Activated T-helper 1 cell treated with anti-CD3 and anti-CD28 coated beads, Interleukin-12 subunit alpha, Interleukin-12 subunit beta, Interleukin-2, Interleukin-4 antibody, amounts not matched to agents 30 ng/mL and 10 ng/mL and 1 ng/mL, durations not matched to agents 14 hours and 24 hours and 36 hours (primary cell): Measurements from ENCODE around the gene TNFRSF8. TPM values are rescaled to one million over a fixed set of nuclear protein-coding genes. Genes with fewer than 3 reads are reported as not detected.

Source experiments
- DNase-seq: peaks from one replicate; pipeline ENCODE4 v3.0.0; 2021; ENCODE audit warnings: low spot score
- H3K27ac Mint-ChIP-seq: one replicate; pipeline ENCODE4 v1.8.0; 2021; ENCODE audit warnings: mild to moderate bottlenecking, mixed read lengths
- H3K27me3 Mint-ChIP-seq: one replicate; pipeline ENCODE4 v1.8.0; 2022; ENCODE audit warnings: mild to moderate bottlenecking, moderate library complexity, mixed read lengths; ENCODE audit not compliant: insufficient read depth
- H3K36me3 Mint-ChIP-seq: one replicate; pipeline ENCODE4 v1.8.0; 2021; ENCODE audit warnings: low read depth, mixed read lengths
- H3K4me1 Mint-ChIP-seq: one replicate; pipeline ENCODE4 v1.8.0; 2021; ENCODE audit warnings: low read depth, mixed read lengths
- H3K4me3 Mint-ChIP-seq: one replicate; pipeline ENCODE4 v1.8.0; 2021; ENCODE audit warnings: mild to moderate bottlenecking, moderate library complexity, mixed read lengths
- H3K9me3 Mint-ChIP-seq: one replicate; pipeline ENCODE4 v1.8.0; 2021; ENCODE audit warnings: mixed read lengths
- intact Hi-C: fragments of 100-400 bp; cut with micrococcal nuclease; formaldehyde crosslinking; loops from one replicate; pipeline ENCODE4 v1.15.1; 2024
- total RNA-seq: library from RNA; stranded (reverse); gene quantifications from 2 replicates; pipeline ENCODE4 v1.2.3, GENCODE V29; 2022

Gene TNFRSF8
- total RNA-seq, 1 donor from 2014 or later: 27.9 TPM

DNA sequence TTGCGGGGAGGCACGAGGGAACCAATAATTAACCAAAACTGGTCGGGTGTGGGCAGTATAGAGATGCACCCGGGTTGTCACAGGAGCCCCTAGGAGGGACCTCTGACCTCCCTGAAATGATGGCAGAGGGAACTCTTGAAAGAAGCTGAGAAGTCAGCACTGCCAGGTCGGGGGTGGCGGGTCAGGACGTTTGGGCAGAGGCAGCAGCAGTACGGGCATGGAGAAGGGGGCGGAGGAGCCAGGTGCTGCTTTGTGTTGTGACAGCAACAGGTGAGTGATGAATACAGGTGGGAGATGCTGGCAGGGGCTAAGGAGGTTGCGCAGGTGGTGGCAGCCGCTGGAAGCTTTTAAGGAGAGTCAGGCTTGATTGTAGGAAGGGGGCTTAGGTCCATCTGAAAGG lies 115.4 kb downstream of the TNFRSF8 start:
- H3K27me3 Mint-ChIP-seq: no peaks in the 10 kb centered on the region
- no peak for DNase-seq
- peaks cover 84% of the 10 kb centered on the region for H3K4me1 Mint-ChIP-seq
- peak overlapping the region; percentile 96 for H3K27ac Mint-ChIP-seq
- intact Hi-C loops: loop anchor here (1.0 to 5.0 kb wide), 3 partner anchors 54 to 259 kb away; no protein-coding TSS in a partner anchor
- no peaks in the 10 kb centered on the region for H3K9me3 Mint-ChIP-seq
- H3K36me3 Mint-ChIP-seq: peaks cover 36% of the 10 kb centered on the region
- H3K4me3 Mint-ChIP-seq: peak overlapping the region; percentile 79

DNA sequence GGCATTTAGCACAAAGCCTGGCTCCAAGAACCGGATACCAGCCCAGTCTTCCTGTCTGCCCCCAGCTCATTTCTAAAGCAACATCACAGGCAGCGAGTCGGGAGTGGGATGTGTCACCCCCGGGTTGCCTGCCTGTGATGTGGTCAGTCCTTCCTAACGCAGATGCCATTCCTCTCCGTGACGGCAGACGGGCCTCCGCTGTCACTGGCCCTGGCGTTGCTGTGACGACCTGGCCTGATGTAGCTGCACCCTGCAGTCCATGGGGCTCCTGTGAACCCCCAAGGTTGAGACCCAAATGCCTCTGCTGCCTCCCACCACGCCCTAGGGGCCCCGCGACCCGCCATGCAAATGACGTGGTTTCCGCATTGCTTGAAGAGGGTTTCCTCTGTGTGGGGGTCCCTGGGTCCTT lies 116.0 kb downstream of the TNFRSF8 start:
- peak overlapping the region; percentile 79 for H3K4me3 Mint-ChIP-seq
- no peaks in the 10 kb centered on the region for H3K9me3 Mint-ChIP-seq
- peak overlapping the region; percentile 96 for H3K27ac Mint-ChIP-seq
- DNase-seq: peak; percentile 70
- H3K4me1 Mint-ChIP-seq: peaks cover 84% of the 10 kb centered on the region
- H3K27me3 Mint-ChIP-seq: no peaks in the 10 kb centered on the region
- peaks cover 36% of the 10 kb centered on the region for H3K36me3 Mint-ChIP-seq
- intact Hi-C loops: loop anchor here (1.0 to 5.0 kb wide), 5 partner anchors 12 to 258 kb away; no protein-coding TSS in a partner anchor

DNA sequence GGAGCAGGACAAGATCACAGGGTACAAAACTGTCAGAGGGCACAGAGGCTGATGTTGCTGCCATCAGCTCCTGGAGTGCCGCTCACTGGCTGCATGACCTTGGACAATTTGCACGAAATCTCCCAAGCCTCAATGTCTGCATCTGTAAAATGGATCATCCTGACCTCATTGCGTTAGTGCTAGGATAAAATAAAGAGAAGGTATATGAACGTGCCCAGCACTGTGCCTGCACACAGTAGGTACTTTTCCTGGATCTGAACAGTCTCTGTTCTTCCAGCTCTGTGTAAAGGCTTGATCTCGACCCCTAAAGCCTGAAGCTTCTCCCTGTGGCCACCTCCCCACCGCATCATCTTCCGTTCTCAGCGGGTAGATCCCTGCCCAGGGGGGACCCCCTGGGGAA lies 116.6 kb downstream of the TNFRSF8 start:
- intact Hi-C loops: loop anchor here (1.0 to 5.0 kb wide), 5 partner anchors 12 to 258 kb away; no protein-coding TSS in a partner anchor
- DNase-seq: no peak
- peak overlapping the region; percentile 79 for H3K4me3 Mint-ChIP-seq
- H3K9me3 Mint-ChIP-seq: no peaks in the 10 kb centered on the region
- peaks cover 35% of the 10 kb centered on the region for H3K36me3 Mint-ChIP-seq
- H3K27ac Mint-ChIP-seq: peak overlapping the region; percentile 96
- H3K4me1 Mint-ChIP-seq: peaks cover 79% of the 10 kb centered on the region
- no peaks in the 10 kb centered on the region for H3K27me3 Mint-ChIP-seq

DNA sequence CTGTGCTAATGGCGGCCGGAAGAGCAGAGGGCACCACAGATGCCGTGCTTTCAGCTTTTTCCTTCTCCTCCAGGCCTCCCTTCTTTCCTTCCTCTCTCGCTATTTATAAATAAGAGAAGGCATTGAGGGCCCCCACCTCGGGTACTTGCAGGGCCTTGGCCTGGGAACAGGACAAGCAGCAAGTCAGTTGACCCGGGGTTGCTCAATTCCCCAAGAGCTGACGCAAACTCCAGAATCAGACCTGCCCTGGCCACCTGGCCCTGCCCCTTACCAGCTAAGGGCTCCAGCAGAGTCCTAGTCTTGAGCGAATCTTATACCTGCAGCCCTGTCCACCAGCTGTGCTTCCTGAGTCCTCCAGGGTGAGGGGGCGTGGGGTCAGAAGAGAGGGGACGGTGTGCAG lies 117.2 kb downstream of the TNFRSF8 start:
- DNase-seq: no peak
- Mint-ChIP-seq H3K9me3 (no peaks in the 10 kb centered on the region), H3K27ac (peak overlapping the region; percentile 96), H3K36me3 (peaks cover 31% of the 10 kb centered on the region), H3K27me3 (no peaks in the 10 kb centered on the region), H3K4me1 (peaks cover 79% of the 10 kb centered on the region), H3K4me3 (no peak overlapping the region)
- intact Hi-C loops: no loop called here

DNA sequence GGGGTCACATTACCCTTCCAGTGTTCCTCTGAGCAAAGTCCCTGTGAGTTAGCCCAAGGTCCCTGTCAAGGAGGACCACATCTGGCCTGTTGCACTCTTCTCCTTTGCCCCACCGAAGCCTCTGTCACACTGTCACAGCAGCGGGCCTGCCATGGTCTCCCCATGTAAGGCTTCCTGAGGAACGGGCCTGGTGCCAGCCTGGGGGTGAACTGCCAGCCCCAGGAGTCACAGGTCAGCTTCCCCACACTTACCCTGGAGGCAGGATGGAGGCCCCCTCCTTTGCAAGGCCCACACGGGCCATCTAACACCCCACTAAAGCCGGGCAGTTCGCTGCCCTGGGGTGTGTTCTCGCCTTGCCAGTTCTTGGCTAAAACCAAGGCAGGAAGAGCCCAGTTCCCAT lies 117.8 kb downstream of the TNFRSF8 start:
- H3K4me1 Mint-ChIP-seq: peaks cover 75% of the 10 kb centered on the region
- intact Hi-C loops: no loop called here
- no peak for DNase-seq
- H3K27me3 Mint-ChIP-seq: no peaks in the 10 kb centered on the region
- peak overlapping the region; percentile 96 for H3K27ac Mint-ChIP-seq
- no peak overlapping the region for H3K4me3 Mint-ChIP-seq
- H3K36me3 Mint-ChIP-seq: peaks cover 28% of the 10 kb centered on the region
- H3K9me3 Mint-ChIP-seq: no peaks in the 10 kb centered on the region

GRCh38 chr1:12181568-12181967 lies 118.5 kb downstream of the TNFRSF8 start:
- peaks cover 22% of the 10 kb centered on the region for H3K36me3 Mint-ChIP-seq
- H3K4me3 Mint-ChIP-seq: no peak overlapping the region
- DNase-seq: no peak
- H3K27ac Mint-ChIP-seq: peak overlapping the region; percentile 96
- intact Hi-C loops: no loop called here
- H3K27me3 Mint-ChIP-seq: no peaks in the 10 kb centered on the region
- peaks cover 71% of the 10 kb centered on the region for H3K4me1 Mint-ChIP-seq
- H3K9me3 Mint-ChIP-seq: no peaks in the 10 kb centered on the region

DNA sequence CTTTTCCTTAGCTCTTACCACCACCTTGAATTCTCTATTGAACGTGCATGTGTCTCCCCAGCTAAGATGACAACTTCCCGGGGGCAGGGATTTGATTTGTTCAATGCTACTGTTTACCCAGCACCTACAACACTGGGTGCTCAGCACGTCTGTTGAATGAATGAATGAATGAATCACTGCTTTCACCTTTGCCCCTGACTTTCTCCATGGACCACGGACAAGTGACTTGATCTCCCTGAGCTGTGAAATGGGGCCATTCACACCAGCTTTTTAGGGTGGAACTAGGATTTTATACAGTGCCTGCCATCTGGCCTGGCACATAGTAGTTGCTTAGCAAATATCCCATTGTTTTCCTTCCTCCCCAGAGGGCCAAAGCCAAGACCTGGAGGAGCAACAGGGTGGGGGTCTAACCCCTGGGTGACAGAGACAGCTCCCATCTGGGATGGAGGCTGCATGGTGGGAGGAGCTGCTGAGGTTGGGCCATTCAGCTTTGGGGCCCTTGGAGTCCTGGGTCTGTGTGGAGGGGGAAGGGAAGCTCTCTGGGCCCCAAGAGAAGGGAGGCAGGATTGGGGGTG lies 119.4 kb downstream of the TNFRSF8 start:
- no peak for DNase-seq
- Mint-ChIP-seq H3K4me1 (peaks cover 70% of the 10 kb centered on the region), H3K27me3 (no peaks in the 10 kb centered on the region), H3K36me3 (peaks cover 20% of the 10 kb centered on the region), H3K9me3 (no peaks in the 10 kb centered on the region), H3K4me3 (no peak overlapping the region), H3K27ac (peak overlapping the region; percentile 96)
- intact Hi-C loops: no loop called here

DNA sequence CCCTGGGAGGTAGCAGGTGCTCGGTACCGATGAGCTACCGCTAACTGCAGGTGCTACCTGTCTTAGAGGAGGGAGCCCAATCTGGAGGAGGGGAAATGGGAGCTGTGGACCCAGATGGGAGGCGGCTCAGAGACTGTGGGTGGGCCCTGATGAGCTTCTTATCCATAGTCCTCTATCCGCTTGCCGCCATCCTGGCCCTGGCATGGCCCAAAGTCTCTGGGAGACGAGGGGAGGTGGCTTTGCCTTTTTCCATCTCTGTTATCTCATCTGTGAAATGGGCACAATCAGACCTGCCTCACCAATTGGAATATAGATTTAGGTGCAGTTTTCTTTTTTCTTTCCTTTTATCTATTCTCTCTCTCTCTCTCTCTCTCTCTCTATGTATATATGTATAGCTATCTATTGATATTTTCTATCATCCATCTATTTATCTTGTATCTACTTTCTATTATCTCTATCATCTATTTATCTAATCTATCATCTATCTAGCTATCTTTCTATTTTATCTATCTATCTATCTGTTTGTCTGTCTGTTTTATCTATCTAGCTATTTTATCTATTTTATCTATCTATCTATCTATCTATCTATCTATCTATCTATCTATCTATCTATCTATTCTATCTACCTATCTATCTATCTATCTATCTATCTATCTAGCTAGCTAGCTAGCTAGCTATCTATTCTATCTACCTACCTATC lies 120.1 kb downstream of the TNFRSF8 start:
- H3K27ac Mint-ChIP-seq: peak overlapping the region; percentile 96
- peaks cover 70% of the 10 kb centered on the region for H3K4me1 Mint-ChIP-seq
- DNase-seq: no peak
- no peaks in the 10 kb centered on the region for H3K9me3 Mint-ChIP-seq
- H3K36me3 Mint-ChIP-seq: peaks cover 21% of the 10 kb centered on the region
- no peak overlapping the region for H3K4me3 Mint-ChIP-seq
- intact Hi-C loops: no loop called here
- H3K27me3 Mint-ChIP-seq: no peaks in the 10 kb centered on the region

- H3K9me3 Mint-ChIP-seq: no peaks in the 10 kb centered on the region
- peak overlapping the region; percentile 4 for H3K27ac Mint-ChIP-seq
- no peak for DNase-seq
- intact Hi-C loops: no loop called here
- peaks cover 24% of the 10 kb centered on the region for H3K36me3 Mint-ChIP-seq
- no peaks in the 10 kb centered on the region for H3K27me3 Mint-ChIP-seq
- peaks cover 65% of the 10 kb centered on the region for H3K4me1 Mint-ChIP-seq
- no peak overlapping the region for H3K4me3 Mint-ChIP-seq
Measured at GRCh38 chr1:12184008-12184681, 121.0 kb downstream of the TNFRSF8 start.

- Mint-ChIP-seq H3K4me1 (peaks cover 62% of the 10 kb centered on the region), H3K27me3 (no peaks in the 10 kb centered on the region), H3K27ac (peak overlapping the region; percentile 75), H3K9me3 (no peaks in the 10 kb centered on the region), H3K4me3 (no peak overlapping the region), H3K36me3 (peaks cover 29% of the 10 kb centered on the region)
- intact Hi-C loops: no loop called here
- no peak for DNase-seq
Measured at GRCh38 chr1:12185036-12185917, 122.2 kb downstream of the TNFRSF8 start.

DNA sequence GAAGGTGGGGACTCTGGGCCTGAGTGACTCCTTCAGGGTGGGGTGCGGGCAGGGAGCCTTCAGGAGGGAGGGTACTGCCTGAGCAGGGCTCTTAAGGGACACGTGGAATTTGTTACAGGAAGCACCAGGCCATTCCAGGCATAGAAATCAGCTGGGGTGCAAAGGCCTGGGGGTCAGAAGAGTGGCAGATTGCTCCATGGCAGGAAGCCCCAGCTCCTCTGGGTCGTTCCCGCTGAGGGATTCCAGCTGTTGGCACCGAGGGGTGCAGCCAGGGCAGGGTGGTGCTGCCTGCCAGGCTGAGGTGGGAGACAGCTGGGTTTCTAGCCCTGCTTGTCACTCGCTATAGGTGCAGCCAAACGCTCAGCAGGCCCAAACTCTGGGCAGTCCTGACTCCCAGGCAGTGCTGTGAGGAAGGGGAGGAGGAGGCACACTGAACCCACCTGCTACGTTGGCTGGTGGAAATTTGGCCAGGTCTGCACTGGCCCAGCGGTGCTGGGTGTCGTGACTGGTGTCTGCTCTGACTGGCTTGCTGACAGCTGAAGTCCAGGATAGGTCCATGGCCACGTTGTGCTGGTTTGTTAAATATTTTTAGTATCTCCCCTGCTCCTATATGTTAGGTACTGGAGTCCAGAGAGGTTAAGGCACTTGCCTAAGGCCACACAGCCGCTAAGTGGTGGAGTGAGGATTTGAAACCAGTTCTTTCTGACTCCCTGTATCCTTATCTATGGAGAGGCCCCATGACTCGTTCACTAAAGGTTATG lies 123.0 kb downstream of the TNFRSF8 start:
- intact Hi-C loops: no loop called here
- DNase-seq: no peak

GRCh38 chr1:12186679-12186985 lies 123.5 kb downstream of the TNFRSF8 start:
- Mint-ChIP-seq H3K9me3 (no peaks in the 10 kb centered on the region), H3K4me1 (peaks cover 63% of the 10 kb centered on the region), H3K4me3 (no peak overlapping the region), H3K27ac (peak overlapping the region; percentile 44), H3K27me3 (no peaks in the 10 kb centered on the region), H3K36me3 (peaks cover 38% of the 10 kb centered on the region)
- intact Hi-C loops: no loop called here
- DNase-seq: no peak

More for the DNA sequence above, 123.0 kb downstream of the TNFRSF8 start:
- Mint-ChIP-seq H3K9me3 (no peaks in the 10 kb centered on the region), H3K4me1 (peaks cover 64% of the 10 kb centered on the region), H3K27ac (peak overlapping the region; percentile 75), H3K36me3 (peaks cover 33% of the 10 kb centered on the region), H3K27me3 (no peaks in the 10 kb centered on the region), H3K4me3 (no peak overlapping the region)
